GM19351 (cell line): ENCODE data around the gene CHST2.

Source experiments
- ATAC-seq: cut with Tn5 transposase; IDR thresholded peaks from one replicate; pipeline ENCODE4 v1.9.1; 2021; ENCODE audit warnings: mild to moderate bottlenecking, moderate library complexity; ENCODE audit not compliant: unreplicated experiment

CHST2 gene

GRCh38 chr3:143165211-143165610 is 45.6 kb downstream of the CHST2 start:
- ATAC-seq, result no peak

DNA sequence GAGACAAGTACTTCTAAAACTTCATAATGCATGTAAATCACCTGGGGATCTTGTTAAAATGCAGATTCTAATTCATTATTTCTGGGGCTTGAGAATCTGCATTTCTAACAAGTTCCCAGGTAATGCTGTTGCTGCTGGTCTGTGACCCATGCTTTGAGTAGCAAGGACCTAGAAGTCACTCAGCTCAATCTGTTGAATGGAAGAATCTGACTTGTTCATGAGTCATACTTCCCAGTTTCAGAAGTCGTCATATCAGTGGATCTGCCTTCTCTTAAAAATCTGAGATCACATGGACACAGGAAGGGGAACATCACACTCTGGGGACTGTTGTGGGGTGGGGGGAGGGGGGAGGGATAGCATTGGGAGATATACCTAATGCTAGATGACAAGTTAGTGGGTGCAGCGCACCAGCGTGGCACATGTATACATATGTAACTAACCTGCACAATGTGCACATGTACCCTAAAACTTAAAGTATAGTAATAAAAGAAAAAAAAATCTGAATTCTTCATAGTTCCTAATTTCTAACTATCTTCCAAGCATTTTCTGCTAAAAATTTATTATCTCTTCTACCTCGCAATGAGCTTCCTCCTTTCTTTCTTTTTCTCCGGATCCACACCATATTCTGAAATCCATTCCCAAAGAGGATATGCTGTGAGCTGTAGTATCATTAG is 46.2 kb downstream of the CHST2 start:
- peak; percentile 80 for ATAC-seq

GRCh38 chr3:143166376-143166775 is 46.8 kb downstream of the CHST2 start:
- no peak for ATAC-seq

GRCh38 chr3:143167969-143168854 is 48.6 kb downstream of the CHST2 start:
- no peak for ATAC-seq

DNA sequence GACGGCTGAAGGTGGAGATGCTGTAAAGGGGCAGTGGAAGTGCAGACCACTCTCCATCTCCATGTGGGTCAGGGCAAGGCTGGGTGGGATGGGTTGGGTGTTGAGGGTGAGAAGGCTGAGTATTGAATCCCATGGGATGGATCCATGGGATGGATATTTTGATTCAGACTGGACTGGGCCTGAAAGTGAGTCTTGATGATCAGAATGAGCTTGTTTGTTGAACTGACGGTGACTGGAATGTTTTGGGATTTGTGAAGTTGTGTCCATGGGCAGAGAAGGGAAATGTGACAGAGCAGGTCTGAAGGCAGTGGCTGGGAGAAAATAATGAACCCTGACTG is 49.3 kb downstream of the CHST2 start:
- no peak for ATAC-seq

- ATAC-seq, result no peak
These were observed 50.5 kb downstream of the CHST2 start for GRCh38 chr3:143170074-143170473.

GRCh38 chr3:143170676-143171075 is 51.1 kb downstream of the CHST2 start:
- ATAC-seq, result peak; percentile 10

DNA sequence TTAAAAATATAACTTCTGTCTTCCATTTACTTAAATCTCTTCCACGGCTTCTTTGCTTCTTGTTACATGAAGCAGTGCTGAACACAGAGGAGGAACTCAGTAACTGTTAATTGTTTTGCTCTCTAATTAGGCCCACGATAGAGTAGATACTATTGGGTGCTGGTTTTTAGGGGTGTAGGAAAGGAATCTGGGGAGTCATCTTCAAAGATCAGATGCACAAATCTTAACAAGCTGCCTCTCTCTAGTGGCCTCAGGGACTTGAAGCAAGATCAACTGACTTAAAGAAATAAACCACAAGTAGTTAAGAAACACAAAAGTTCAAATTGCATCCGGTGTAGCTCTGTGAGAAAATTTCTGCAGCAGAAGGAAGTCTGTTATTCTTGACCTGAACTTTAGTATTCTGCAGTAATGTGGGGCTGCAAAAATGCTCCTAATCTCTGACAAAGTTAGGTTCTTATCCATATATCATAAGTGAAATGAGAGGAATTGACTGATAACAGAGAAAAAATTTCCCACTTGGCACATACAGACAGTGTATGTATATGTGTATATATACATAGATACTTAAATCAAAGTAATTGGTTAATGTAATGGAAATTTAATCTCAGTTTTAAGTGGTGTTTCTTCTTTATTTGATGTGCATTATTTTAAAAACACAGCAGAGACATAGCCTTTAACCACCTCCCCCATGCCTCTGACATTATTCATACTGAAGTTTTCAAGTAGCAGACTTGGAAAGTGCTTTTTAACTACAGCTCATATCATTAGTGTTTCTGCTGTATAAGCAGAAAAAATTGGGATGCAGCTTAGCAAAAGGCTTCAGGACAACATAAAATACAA is 51.8 kb downstream of the CHST2 start:
- peak; percentile 77 for ATAC-seq

DNA sequence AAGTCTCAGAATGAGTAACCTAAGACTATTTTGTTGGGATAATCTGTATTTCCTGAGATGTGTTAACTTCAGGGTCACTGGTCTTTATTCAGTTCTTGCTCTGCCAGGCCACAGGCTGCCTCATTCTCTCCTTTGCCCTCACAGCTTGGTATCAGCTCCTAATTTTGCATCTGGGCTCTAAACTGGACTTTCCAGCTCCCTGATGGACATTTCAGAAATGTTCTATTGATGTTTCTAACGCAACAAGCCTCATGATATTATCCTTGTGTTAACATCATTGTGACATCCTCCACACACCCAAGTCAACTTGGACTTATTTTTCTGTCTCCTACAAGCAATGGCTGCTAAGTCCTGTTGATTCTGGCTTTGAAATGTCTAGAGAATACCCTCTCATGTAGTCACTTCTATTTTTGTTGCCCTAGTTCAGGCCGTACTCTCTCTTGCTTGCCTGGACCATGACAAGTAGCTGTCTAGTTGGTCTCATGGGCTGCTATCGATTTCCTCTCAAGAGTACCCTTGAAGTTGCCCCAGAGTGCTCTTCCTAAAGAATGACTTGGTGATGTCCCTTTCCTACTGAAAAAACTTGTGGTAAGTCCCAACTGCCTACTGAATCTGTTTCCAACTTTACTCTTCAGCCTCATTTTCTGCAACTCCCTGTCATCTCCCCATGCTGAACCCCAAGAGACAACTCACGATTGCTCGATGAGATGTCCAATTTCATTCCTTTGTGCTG is 52.7 kb downstream of the CHST2 start:
- no peak for ATAC-seq

GRCh38 chr3:143172795-143173145 is 53.2 kb downstream of the CHST2 start:
- ATAC-seq, result no peak

- ATAC-seq, result no peak
These were observed 53.7 kb downstream of the CHST2 start for GRCh38 chr3:143173242-143173641.
